Tibial nerve (tissue), 3 donors: ENCODE results near the gene EPX.

Source experiments
- POLR2A ChIP-seq, 2 donors: fragments of 450-650 bp; IDR thresholded peaks; one replicate each; pipeline ENCODE4 v1.6.1; 2017; ENCODE audit warnings: antibody characterized with exemption in 2 of 2, mild to moderate bottlenecking in 2 of 2, moderate library complexity in 2 of 2
- TF ChIP-seq, protein P1 (sequence below), 5 experiments: fragments of 200-600 bp in 3 of 5; fragments of 450-650 bp in 2 of 5; sonication (generic) in 3 of 5; IDR thresholded peaks; one replicate each; pipeline ENCODE4 v1.5.1; 2016 to 2019; ENCODE audit warnings: antibody characterized with exemption in 5 of 5, mild to moderate bottlenecking in 3 of 5, moderate library complexity in 2 of 5

DNA sequence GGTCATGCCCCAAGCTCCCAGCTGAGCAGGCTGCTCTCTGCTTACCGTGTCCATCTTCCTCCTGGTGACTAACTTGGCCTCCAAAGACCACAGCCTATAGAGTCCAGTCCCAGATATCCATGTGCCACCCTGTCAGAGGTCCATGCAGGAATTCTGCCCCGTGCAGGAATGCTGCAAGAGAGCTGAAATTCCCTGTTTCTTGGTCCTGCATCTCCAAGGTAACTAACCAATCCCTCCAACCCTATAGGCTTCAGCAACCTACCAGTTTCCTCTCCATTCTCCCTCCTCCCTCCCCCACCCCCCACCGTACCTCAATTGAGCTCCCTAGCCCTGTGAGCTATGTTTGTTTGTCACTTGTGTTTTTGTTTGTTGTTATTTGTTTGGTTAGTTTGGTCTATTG is 36.2 kb downstream of the EPX start:
- no peak for TF ChIP-seq POLR2A (IDR thresholded peaks at IDR 0.05)
- TF ChIP-seq, protein P1, sequence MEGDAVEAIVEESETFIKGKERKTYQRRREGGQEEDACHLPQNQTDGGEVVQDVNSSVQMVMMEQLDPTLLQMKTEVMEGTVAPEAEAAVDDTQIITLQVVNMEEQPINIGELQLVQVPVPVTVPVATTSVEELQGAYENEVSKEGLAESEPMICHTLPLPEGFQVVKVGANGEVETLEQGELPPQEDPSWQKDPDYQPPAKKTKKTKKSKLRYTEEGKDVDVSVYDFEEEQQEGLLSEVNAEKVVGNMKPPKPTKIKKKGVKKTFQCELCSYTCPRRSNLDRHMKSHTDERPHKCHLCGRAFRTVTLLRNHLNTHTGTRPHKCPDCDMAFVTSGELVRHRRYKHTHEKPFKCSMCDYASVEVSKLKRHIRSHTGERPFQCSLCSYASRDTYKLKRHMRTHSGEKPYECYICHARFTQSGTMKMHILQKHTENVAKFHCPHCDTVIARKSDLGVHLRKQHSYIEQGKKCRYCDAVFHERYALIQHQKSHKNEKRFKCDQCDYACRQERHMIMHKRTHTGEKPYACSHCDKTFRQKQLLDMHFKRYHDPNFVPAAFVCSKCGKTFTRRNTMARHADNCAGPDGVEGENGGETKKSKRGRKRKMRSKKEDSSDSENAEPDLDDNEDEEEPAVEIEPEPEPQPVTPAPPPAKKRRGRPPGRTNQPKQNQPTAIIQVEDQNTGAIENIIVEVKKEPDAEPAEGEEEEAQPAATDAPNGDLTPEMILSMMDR (IDR thresholded peaks at IDR 0.05) = no peak
